DOHH2 (cell line): ENCODE results near the gene KDELR3.

ENCODE experiments used
- EZH2phosphoT487 ChIP-seq: fragments of 200-600 bp; sonication (generic); IDR thresholded peaks from 2 replicates; pipeline ENCODE4 v1.6.1; 2017; ENCODE audit warnings: borderline replicate concordance, mild to moderate bottlenecking, antibody characterized with exemption, low read length, moderate library complexity, mixed read lengths
- TF ChIP-seq, protein P1 (sequence below): fragments of 200-600 bp; sonication (generic); IDR thresholded peaks from one replicate; pipeline ENCODE4 v1.5.1; 2014; ENCODE audit warnings: antibody characterized with exemption, mild to moderate bottlenecking, low read depth, low read length; ENCODE audit not compliant: poor library complexity, severe bottlenecking

DNA sequence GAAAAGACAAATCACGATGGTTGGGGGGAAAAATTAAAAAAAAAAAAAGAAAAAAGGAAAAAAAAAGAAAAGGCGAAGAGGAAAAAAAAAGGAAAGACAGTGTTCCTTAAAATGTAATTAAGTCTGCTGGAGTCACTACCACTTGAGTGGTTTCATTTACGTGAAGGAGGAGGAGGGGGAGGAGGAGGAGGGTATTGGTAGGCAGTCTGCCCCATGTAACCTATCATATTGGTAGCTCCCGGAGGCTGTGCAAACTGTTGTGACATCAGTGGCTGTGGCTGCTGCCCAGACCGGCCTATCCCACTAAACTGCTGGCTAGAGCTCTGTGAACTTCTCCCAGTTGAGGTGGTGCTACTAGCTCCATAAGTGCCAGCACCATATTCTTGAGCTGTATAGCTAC lies 17.9 kb downstream of the KDELR3 start:
- TF ChIP-seq, protein P1, sequence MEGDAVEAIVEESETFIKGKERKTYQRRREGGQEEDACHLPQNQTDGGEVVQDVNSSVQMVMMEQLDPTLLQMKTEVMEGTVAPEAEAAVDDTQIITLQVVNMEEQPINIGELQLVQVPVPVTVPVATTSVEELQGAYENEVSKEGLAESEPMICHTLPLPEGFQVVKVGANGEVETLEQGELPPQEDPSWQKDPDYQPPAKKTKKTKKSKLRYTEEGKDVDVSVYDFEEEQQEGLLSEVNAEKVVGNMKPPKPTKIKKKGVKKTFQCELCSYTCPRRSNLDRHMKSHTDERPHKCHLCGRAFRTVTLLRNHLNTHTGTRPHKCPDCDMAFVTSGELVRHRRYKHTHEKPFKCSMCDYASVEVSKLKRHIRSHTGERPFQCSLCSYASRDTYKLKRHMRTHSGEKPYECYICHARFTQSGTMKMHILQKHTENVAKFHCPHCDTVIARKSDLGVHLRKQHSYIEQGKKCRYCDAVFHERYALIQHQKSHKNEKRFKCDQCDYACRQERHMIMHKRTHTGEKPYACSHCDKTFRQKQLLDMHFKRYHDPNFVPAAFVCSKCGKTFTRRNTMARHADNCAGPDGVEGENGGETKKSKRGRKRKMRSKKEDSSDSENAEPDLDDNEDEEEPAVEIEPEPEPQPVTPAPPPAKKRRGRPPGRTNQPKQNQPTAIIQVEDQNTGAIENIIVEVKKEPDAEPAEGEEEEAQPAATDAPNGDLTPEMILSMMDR, result no peak
- TF ChIP-seq EZH2phosphoT487, result no peak
